A549 (cell line): ENCODE data around the gene KLHL36.

Source experiments
- CTCF ChIP-seq: fragments of >200 bp; sonication (Bioruptor Twin); formaldehyde crosslinking; IDR thresholded peaks from 3 replicates; pipeline ENCODE4 v1.5.1; 2016
- KDM1A ChIP-seq: fragments of 200-600 bp; sonication (generic); IDR thresholded peaks from 2 replicates; pipeline ENCODE4 v1.6.1; 2016; ENCODE audit warnings: low read depth, mild to moderate bottlenecking
- MAX ChIP-seq: IDR thresholded peaks from 2 replicates; pipeline ENCODE4 v1.6.1; 2012
- MAZ ChIP-seq: fragments of 150-350 bp; IDR thresholded peaks from 2 replicates; pipeline ENCODE4 v1.6.1; 2014; ENCODE audit warnings: antibody characterized with exemption, low read depth, low read length, borderline replicate concordance
- SMC3 ChIP-seq: fragments of >200 bp; sonication (Bioruptor Twin); formaldehyde crosslinking; IDR thresholded peaks from 3 replicates; pipeline ENCODE4 v1.6.1; 2018; ENCODE audit warnings: inconsistent platforms
- TF ChIP-seq, protein P1 (sequence below): fragments of 200-600 bp; sonication (generic); IDR thresholded peaks from 2 replicates; pipeline ENCODE4 v1.6.1; 2016; ENCODE audit warnings: antibody characterized with exemption, mild to moderate bottlenecking, moderate library complexity

GRCh38 chr16:84694980-84695379, 46.7 kb downstream of the KLHL36 start:
- TF ChIP-seq, protein P1, sequence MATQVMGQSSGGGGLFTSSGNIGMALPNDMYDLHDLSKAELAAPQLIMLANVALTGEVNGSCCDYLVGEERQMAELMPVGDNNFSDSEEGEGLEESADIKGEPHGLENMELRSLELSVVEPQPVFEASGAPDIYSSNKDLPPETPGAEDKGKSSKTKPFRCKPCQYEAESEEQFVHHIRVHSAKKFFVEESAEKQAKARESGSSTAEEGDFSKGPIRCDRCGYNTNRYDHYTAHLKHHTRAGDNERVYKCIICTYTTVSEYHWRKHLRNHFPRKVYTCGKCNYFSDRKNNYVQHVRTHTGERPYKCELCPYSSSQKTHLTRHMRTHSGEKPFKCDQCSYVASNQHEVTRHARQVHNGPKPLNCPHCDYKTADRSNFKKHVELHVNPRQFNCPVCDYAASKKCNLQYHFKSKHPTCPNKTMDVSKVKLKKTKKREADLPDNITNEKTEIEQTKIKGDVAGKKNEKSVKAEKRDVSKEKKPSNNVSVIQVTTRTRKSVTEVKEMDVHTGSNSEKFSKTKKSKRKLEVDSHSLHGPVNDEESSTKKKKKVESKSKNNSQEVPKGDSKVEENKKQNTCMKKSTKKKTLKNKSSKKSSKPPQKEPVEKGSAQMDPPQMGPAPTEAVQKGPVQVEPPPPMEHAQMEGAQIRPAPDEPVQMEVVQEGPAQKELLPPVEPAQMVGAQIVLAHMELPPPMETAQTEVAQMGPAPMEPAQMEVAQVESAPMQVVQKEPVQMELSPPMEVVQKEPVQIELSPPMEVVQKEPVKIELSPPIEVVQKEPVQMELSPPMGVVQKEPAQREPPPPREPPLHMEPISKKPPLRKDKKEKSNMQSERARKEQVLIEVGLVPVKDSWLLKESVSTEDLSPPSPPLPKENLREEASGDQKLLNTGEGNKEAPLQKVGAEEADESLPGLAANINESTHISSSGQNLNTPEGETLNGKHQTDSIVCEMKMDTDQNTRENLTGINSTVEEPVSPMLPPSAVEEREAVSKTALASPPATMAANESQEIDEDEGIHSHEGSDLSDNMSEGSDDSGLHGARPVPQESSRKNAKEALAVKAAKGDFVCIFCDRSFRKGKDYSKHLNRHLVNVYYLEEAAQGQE: no peak
- TF ChIP-seq KDM1A (no peak), SMC3 (no peak), CTCF (no peak), MAZ (no peak), MAX (no peak)
